WTC11 (cell line): Measurements from ENCODE around the gene INSC. TPM values are rescaled to one million over a fixed set of nuclear protein-coding genes. Genes with fewer than 3 reads are reported as not detected.

Experiments used
- ATAC-seq: fragments of 200-7000 bp; cut with Tn5 transposase; 2 replicates; pipeline ENCODE4 v1.10.0; 2021; ENCODE audit warnings: mild to moderate bottlenecking, moderate library complexity
- CTCF ChIA-PET: fragments of 300-600 bp; sonication (Branson Sonifier 250); formaldehyde crosslinking; loops from one replicate; lab custom pipeline; 2021; ENCODE audit warnings: antibody characterized with exemption; lab: Charles Lee
- POLR2A ChIA-PET: fragments of 350-600 bp; sonication (Branson Sonifier 250); formaldehyde crosslinking; loops from one replicate; lab custom pipeline; 2021; ENCODE audit warnings: antibody characterized with exemption; lab: Charles Lee
- DNase-seq: peaks from one replicate; pipeline ENCODE4 v3.0.0; 2021; ENCODE audit warnings: low spot score
- H3K27ac Mint-ChIP-seq: 2 replicates; pipeline ENCODE4 v1.8.0; 2021; ENCODE audit warnings: mixed read lengths
- H3K27me3 Mint-ChIP-seq: 2 replicates; pipeline ENCODE4 v1.8.0; 2021; ENCODE audit warnings: low read depth, mild to moderate bottlenecking, moderate library complexity, mixed read lengths
- H3K36me3 Mint-ChIP-seq: 2 replicates; pipeline ENCODE4 v1.8.0; 2021; ENCODE audit warnings: mixed read lengths
- H3K4me1 Mint-ChIP-seq: 2 replicates; pipeline ENCODE4 v1.8.0; 2022; ENCODE audit warnings: mixed read lengths
- H3K4me3 Mint-ChIP-seq: 2 replicates; pipeline ENCODE4 v1.8.0; 2021; ENCODE audit warnings: mild to moderate bottlenecking, moderate library complexity, mixed read lengths
- H3K9me3 Mint-ChIP-seq: 2 replicates; pipeline ENCODE4 v1.8.0; 2021; ENCODE audit warnings: mixed read lengths
- CREM ChIP-seq: sonication (generic); formaldehyde crosslinking; IDR thresholded peaks from 2 replicates; pipeline ENCODE4 v1.8.1; 2022; ENCODE audit warnings: mild to moderate bottlenecking, missing genetic modification reagents, moderate library complexity
- FOXJ3 ChIP-seq: sonication (generic); formaldehyde crosslinking; IDR thresholded peaks from 2 replicates; pipeline ENCODE4 v1.9.0; 2021; ENCODE audit warnings: missing genetic modification reagents, mild to moderate bottlenecking, borderline replicate concordance
- GRHL2 ChIP-seq: fragments of 250-450 bp; sonication (Bioruptor Pico); IDR thresholded peaks from 2 replicates; pipeline ENCODE4 v1.8.0; 2022; ENCODE audit warnings: mild to moderate bottlenecking, moderate library complexity; ENCODE audit not compliant: insufficient replicate concordance, severe bottlenecking
- IRF2 ChIP-seq: sonication (generic); formaldehyde crosslinking; IDR thresholded peaks from 2 replicates; pipeline ENCODE4 v1.8.0; 2022; ENCODE audit warnings: low read depth, missing genetic modification reagents, borderline replicate concordance
- MXD4 ChIP-seq: fragments of 250-450 bp; sonication (Bioruptor Pico); IDR thresholded peaks from 2 replicates; pipeline ENCODE4 v1.8.0; 2021; ENCODE audit warnings: mild to moderate bottlenecking, moderate library complexity, borderline replicate concordance
- NFYB ChIP-seq: sonication (generic); formaldehyde crosslinking; conservative IDR thresholded peaks from 2 replicates; pipeline ENCODE4 v1.8.0; 2022; ENCODE audit warnings: low read depth, missing genetic modification reagents
- NR3C1 ChIP-seq: sonication (generic); formaldehyde crosslinking; conservative IDR thresholded peaks from 2 replicates; pipeline ENCODE4 v1.8.1; 2023; ENCODE audit warnings: low read depth, mild to moderate bottlenecking, missing genetic modification reagents
- SP1 ChIP-seq: sonication (generic); formaldehyde crosslinking; conservative IDR thresholded peaks from 2 replicates; pipeline ENCODE4 v1.8.1; 2022; ENCODE audit warnings: missing genetic modification reagents
- TEAD4 ChIP-seq: sonication (generic); formaldehyde crosslinking; IDR thresholded peaks from 2 replicates; pipeline ENCODE4 v1.8.0; 2022; ENCODE audit warnings: mild to moderate bottlenecking, missing genetic modification reagents
- ZNF219 ChIP-seq: sonication (generic); formaldehyde crosslinking; IDR thresholded peaks from 2 replicates; pipeline ENCODE4 v1.8.0; 2023; ENCODE audit warnings: missing genetic modification reagents, mild to moderate bottlenecking, borderline replicate concordance
- ZNF423 ChIP-seq: fragments of 250-450 bp; sonication (Bioruptor Pico); IDR thresholded peaks from 2 replicates; pipeline ENCODE4 v2.1.2; 2022; ENCODE audit warnings: mild to moderate bottlenecking, moderate library complexity
- ZNF671 ChIP-seq: fragments of 250-450 bp; sonication (Bioruptor Pico); IDR thresholded peaks from 2 replicates; pipeline ENCODE4 v1.8.0; 2021; ENCODE audit warnings: mild to moderate bottlenecking
- total RNA-seq: library from RNA; stranded (reverse); gene quantifications from 3 replicates; pipeline ENCODE4 v1.2.3, GENCODE V29; 2021
- TF ChIP-seq, protein P1 (sequence below): sonication (generic); formaldehyde crosslinking; conservative IDR thresholded peaks from 2 replicates; pipeline ENCODE4 v1.8.1; 2023; ENCODE audit warnings: mild to moderate bottlenecking, low read depth, missing genetic modification reagents, moderate library complexity
- TF ChIP-seq, protein P2 (sequence below): sonication (generic); formaldehyde crosslinking; IDR thresholded peaks from 2 replicates; pipeline ENCODE4 v1.8.1; 2022; ENCODE audit warnings: missing genetic modification reagents, borderline replicate concordance
- TF ChIP-seq, protein P3 (sequence below): sonication (generic); formaldehyde crosslinking; IDR thresholded peaks from 2 replicates; pipeline ENCODE4 v1.8.0; 2023; ENCODE audit warnings: missing genetic modification reagents, mild to moderate bottlenecking, borderline replicate concordance
- TF ChIP-seq, protein P4 (sequence below): fragments of 250-450 bp; sonication (Bioruptor Pico); IDR thresholded peaks from 2 replicates; pipeline ENCODE4 v1.8.0; 2021; ENCODE audit warnings: mild to moderate bottlenecking
- TF ChIP-seq, protein P5 (sequence below): sonication (generic); formaldehyde crosslinking; IDR thresholded peaks from 2 replicates; pipeline ENCODE4 v1.8.1; 2023; ENCODE audit warnings: mild to moderate bottlenecking, missing genetic modification reagents, moderate library complexity

The INSC gene
- total RNA-seq, 1 experiment from 2014 or later, result 0.44 TPM

DNA sequence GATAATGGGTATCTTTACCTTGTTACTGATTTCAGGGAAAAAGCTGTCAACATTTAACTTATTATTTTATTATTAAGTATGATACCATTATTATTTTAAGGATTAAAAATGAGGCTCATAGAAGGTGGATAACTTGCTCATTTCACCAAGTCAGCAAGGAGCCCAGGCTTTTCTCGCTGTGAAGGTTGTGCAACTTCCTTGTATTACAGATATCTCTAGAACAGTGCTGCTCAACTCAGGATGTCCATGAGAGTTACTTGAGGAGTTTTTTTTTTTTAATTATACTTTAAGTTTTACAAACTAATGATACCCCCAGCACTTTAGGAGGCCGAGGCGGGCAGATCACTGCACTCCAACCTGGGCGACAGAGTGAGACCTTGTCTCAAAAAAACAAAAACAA, 98.2 kb downstream of the INSC start:
- Mint-ChIP-seq H3K4me3 (no peak overlapping the region), H3K4me1 (peaks cover 5% of the 10 kb centered on the region; the same call in 1 of the 2 replicates), H3K27me3 (no peaks in the 10 kb centered on the region; the same call in 1 of the 2 replicates), H3K36me3 (no peaks in the 10 kb centered on the region), H3K9me3 (no peaks in the 10 kb centered on the region), H3K27ac (no peak overlapping the region)
- ChIA-PET CTCF (no interaction called here), POLR2A (no interaction called here)
- DNase-seq (no peak), ATAC-seq (no peak)
- no peak for TF ChIP-seq MXD4 (CRISPR knock-in tag)
- no peak for TF ChIP-seq GRHL2 (CRISPR knock-in tag)
- no peak for TF ChIP-seq NFYB (CRISPR knock-in tag)
- TF ChIP-seq, protein P1, sequence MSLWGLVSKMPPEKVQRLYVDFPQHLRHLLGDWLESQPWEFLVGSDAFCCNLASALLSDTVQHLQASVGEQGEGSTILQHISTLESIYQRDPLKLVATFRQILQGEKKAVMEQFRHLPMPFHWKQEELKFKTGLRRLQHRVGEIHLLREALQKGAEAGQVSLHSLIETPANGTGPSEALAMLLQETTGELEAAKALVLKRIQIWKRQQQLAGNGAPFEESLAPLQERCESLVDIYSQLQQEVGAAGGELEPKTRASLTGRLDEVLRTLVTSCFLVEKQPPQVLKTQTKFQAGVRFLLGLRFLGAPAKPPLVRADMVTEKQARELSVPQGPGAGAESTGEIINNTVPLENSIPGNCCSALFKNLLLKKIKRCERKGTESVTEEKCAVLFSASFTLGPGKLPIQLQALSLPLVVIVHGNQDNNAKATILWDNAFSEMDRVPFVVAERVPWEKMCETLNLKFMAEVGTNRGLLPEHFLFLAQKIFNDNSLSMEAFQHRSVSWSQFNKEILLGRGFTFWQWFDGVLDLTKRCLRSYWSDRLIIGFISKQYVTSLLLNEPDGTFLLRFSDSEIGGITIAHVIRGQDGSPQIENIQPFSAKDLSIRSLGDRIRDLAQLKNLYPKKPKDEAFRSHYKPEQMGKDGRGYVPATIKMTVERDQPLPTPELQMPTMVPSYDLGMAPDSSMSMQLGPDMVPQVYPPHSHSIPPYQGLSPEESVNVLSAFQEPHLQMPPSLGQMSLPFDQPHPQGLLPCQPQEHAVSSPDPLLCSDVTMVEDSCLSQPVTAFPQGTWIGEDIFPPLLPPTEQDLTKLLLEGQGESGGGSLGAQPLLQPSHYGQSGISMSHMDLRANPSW, result no peak
- TF ChIP-seq TEAD4 (CRISPR knock-in tag), result no peak
- TF ChIP-seq SP1 (CRISPR knock-in tag), result no peak
- TF ChIP-seq, protein P2, sequence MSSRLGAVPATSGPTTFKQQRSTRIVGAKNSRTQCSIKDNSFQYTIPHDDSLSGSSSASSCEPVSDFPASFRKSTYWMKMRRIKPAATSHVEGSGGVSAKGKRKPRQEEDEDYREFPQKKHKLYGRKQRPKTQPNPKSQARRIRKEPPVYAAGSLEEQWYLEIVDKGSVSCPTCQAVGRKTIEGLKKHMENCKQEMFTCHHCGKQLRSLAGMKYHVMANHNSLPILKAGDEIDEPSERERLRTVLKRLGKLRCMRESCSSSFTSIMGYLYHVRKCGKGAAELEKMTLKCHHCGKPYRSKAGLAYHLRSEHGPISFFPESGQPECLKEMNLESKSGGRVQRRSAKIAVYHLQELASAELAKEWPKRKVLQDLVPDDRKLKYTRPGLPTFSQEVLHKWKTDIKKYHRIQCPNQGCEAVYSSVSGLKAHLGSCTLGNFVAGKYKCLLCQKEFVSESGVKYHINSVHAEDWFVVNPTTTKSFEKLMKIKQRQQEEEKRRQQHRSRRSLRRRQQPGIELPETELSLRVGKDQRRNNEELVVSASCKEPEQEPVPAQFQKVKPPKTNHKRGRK (CRISPR knock-in tag), result no peak
- TF ChIP-seq, protein P3, sequence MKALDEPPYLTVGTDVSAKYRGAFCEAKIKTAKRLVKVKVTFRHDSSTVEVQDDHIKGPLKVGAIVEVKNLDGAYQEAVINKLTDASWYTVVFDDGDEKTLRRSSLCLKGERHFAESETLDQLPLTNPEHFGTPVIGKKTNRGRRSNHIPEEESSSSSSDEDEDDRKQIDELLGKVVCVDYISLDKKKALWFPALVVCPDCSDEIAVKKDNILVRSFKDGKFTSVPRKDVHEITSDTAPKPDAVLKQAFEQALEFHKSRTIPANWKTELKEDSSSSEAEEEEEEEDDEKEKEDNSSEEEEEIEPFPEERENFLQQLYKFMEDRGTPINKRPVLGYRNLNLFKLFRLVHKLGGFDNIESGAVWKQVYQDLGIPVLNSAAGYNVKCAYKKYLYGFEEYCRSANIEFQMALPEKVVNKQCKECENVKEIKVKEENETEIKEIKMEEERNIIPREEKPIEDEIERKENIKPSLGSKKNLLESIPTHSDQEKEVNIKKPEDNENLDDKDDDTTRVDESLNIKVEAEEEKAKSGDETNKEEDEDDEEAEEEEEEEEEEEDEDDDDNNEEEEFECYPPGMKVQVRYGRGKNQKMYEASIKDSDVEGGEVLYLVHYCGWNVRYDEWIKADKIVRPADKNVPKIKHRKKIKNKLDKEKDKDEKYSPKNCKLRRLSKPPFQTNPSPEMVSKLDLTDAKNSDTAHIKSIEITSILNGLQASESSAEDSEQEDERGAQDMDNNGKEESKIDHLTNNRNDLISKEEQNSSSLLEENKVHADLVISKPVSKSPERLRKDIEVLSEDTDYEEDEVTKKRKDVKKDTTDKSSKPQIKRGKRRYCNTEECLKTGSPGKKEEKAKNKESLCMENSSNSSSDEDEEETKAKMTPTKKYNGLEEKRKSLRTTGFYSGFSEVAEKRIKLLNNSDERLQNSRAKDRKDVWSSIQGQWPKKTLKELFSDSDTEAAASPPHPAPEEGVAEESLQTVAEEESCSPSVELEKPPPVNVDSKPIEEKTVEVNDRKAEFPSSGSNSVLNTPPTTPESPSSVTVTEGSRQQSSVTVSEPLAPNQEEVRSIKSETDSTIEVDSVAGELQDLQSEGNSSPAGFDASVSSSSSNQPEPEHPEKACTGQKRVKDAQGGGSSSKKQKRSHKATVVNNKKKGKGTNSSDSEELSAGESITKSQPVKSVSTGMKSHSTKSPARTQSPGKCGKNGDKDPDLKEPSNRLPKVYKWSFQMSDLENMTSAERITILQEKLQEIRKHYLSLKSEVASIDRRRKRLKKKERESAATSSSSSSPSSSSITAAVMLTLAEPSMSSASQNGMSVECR (CRISPR knock-in tag), result no peak
- no peak for TF ChIP-seq NR3C1

DNA sequence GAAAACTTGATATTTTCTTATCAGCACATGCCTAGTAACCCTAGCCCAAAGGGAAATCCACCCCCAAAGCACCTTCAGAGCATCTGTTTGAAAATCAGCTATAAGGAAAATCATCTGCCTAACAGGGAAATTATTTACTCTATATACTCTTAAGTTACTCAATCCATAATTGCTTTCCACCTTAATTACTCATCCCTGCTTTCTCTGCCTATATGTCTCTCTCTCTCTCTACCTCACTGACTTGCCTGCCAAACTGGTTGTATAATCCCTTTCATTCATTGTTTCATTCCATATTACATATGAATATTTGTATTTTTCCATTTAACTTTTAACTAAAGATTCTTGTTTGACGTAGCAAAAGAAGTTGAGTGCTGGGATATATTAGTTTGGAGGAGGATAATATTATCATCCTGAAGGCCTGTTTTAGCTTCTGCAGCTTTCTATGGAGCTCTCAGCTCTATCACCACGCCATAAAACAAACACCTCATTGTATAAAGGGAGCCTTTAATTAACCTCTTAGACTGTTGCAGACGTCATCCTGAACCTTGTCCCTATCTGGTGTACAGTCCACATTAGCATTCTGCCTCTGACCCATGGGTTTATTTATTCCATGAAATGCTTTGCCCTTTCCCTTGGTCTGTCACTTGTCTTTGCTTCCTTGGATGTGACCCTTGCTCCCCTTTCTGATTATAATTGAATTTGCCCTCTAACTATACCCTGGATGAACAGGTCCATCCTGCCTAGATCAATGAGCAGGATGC, 98.9 kb downstream of the INSC start:
- Mint-ChIP-seq H3K9me3 (no peaks in the 10 kb centered on the region), H3K4me1 (peaks cover 5% of the 10 kb centered on the region; the same call in 1 of the 2 replicates), H3K27me3 (no peaks in the 10 kb centered on the region; the same call in 1 of the 2 replicates), H3K4me3 (no peak overlapping the region), H3K27ac (no peak overlapping the region), H3K36me3 (no peaks in the 10 kb centered on the region)
- TF ChIP-seq, protein P2 (CRISPR knock-in tag), result no peak
- TF ChIP-seq, protein P4, sequence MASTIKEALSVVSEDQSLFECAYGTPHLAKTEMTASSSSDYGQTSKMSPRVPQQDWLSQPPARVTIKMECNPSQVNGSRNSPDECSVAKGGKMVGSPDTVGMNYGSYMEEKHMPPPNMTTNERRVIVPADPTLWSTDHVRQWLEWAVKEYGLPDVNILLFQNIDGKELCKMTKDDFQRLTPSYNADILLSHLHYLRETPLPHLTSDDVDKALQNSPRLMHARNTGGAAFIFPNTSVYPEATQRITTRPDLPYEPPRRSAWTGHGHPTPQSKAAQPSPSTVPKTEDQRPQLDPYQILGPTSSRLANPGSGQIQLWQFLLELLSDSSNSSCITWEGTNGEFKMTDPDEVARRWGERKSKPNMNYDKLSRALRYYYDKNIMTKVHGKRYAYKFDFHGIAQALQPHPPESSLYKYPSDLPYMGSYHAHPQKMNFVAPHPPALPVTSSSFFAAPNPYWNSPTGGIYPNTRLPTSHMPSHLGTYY (CRISPR knock-in tag), result no peak
- TF ChIP-seq CREM (no peak), ZNF671 (no peak), ZNF219 (CRISPR knock-in tag) (no peak), IRF2 (CRISPR knock-in tag) (no peak), FOXJ3 (CRISPR knock-in tag) (no peak), ZNF423 (CRISPR knock-in tag) (no peak)
- TF ChIP-seq, protein P5, sequence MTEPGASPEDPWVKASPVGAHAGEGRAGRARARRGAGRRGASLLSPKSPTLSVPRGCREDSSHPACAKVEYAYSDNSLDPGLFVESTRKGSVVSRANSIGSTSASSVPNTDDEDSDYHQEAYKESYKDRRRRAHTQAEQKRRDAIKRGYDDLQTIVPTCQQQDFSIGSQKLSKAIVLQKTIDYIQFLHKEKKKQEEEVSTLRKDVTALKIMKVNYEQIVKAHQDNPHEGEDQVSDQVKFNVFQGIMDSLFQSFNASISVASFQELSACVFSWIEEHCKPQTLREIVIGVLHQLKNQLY (CRISPR knock-in tag), result no peak
- DNase-seq, result no peak
- ATAC-seq, result no peak
- POLR2A ChIA-PET, result interaction anchor here (0.6 kb wide), 1 partner anchor 1354 kb away, joined by 5 read pairs; no protein-coding TSS in a partner anchor
- CTCF ChIA-PET, result no interaction called here
